Endothelial cell of umbilical vein (primary cell): ENCODE results near the gene KRTAP4-5. TPM values are rescaled to one million over a fixed set of nuclear protein-coding genes. Genes with fewer than 3 reads are reported as not detected.

ENCODE experiments used
- BruUV-seq: library from RNA; stranded (reverse); fragments of 400-500 nt; replicated peaks from 2 replicates; lab custom pipeline; 2021; lab: Mats Ljungman, UMichigan
- CTCF ChIA-PET: fragments of 300-600, 350-600 bp; sonication (Branson Sonifier 250); formaldehyde crosslinking; loops from one replicate; lab custom pipeline; 2021; ENCODE audit warnings: antibody characterized with exemption, inconsistent platforms; lab: Charles Lee
- POLR2A ChIA-PET: fragments of 300-600, 350-600 bp; sonication (Branson Sonifier 250); formaldehyde crosslinking; loops from one replicate; lab custom pipeline; 2021; ENCODE audit warnings: antibody characterized with exemption, inconsistent platforms; lab: Charles Lee
- DNase-seq: peaks from one replicate; pipeline ENCODE4 v3.0.0-alpha.2; 2011; ENCODE audit warnings: low read depth, low spot score
- FAIRE-seq: peaks from 2 replicates; lab custom pipeline; 2011; peaks lifted over from hg19 to GRCh38; lab: Jason Lieb, UNC
- H2AFZ ChIP-seq: 2 replicates; pipeline ENCODE4 v1.6.0; 2012; ENCODE audit warnings: low read depth, low read length, control low read depth, inconsistent platforms
- H3K27ac ChIP-seq: 2 replicates; pipeline ENCODE4 v1.5.1; 2011; ENCODE audit warnings: low read depth, mild to moderate bottlenecking, control low read depth, low read length, moderate library complexity; ENCODE audit not compliant: insufficient read depth
- H3K27me3 ChIP-seq, 2 experiments: 2 replicates each; pipeline versions ENCODE4 v1.6.0 to v1.6.1; 2011; ENCODE audit warnings: low read length in 2 of 2, mixed read lengths in 1 of 2; ENCODE audit not compliant: control insufficient read depth in 2 of 2, insufficient read depth in 2 of 2
- H3K36me3 ChIP-seq, 2 experiments: 2 replicates in 1 of 2; 3 replicates in 1 of 2; pipeline ENCODE4 v1.5.1; 2011; ENCODE audit warnings: low read length in 2 of 2, mild to moderate bottlenecking in 1 of 2, moderate library complexity in 1 of 2; ENCODE audit not compliant: control insufficient read depth in 2 of 2, insufficient read depth in 2 of 2; ENCODE audit errors: extremely low read depth in 1 of 2
- H3K4me1 ChIP-seq: 3 replicates; pipeline ENCODE4 v1.5.1; 2011; ENCODE audit warnings: mild to moderate bottlenecking, low read length; ENCODE audit not compliant: control insufficient read depth, insufficient read depth; ENCODE audit errors: extremely low read depth
- H3K4me2 ChIP-seq: 2 replicates; pipeline ENCODE4 v1.6.1; 2011; ENCODE audit warnings: low read length, control low read depth, mixed read lengths; ENCODE audit not compliant: insufficient read depth
- H3K4me3 ChIP-seq, 3 experiments: fragments of 200-600 bp in 1 of 3; sonication (generic), shearing (Covaris generic) in 1 of 3; replicated peaks in 1 of 3; 2 replicates each; pipeline ENCODE4 v1.5.1; 2011 to 2016; ENCODE audit warnings: control low read depth in 3 of 3, low read length in 3 of 3, mild to moderate bottlenecking in 2 of 3, inconsistent platforms in 1 of 3, low read depth in 1 of 3, moderate library complexity in 1 of 3; ENCODE audit not compliant: insufficient read depth in 1 of 3
- H3K79me2 ChIP-seq: 2 replicates; pipeline ENCODE4 v1.6.0; 2012; ENCODE audit warnings: low read length, inconsistent platforms; ENCODE audit not compliant: control insufficient read depth, insufficient read depth
- H3K9ac ChIP-seq: replicated peaks from 2 replicates; pipeline ENCODE3; 2011; ENCODE audit warnings: low read length, control low read depth; ENCODE audit not compliant: insufficient read depth; ENCODE audit errors: extremely low read depth
- H3K9me1 ChIP-seq: replicated peaks from 3 replicates; pipeline ENCODE4 v1.6.0; 2011; ENCODE audit warnings: mild to moderate bottlenecking, low read length; ENCODE audit not compliant: control insufficient read depth, insufficient read depth; ENCODE audit errors: extremely low read depth
- H3K9me3 ChIP-seq: replicated peaks from 2 replicates; pipeline ENCODE4 v1.5.1; 2012; ENCODE audit warnings: low read length, inconsistent platforms; ENCODE audit not compliant: control insufficient read depth, insufficient read depth
- H4K20me1 ChIP-seq: replicated peaks from 2 replicates; pipeline ENCODE3; 2011; ENCODE audit warnings: mild to moderate bottlenecking, low read length; ENCODE audit not compliant: control insufficient read depth, insufficient read depth; ENCODE audit errors: extremely low read depth
- CTCF ChIP-seq, 2 donors: IDR thresholded peaks; 1 replicate in 1 of 2; 2 replicates in 1 of 2; pipeline ENCODE4 v1.5.1; 2011; ENCODE audit warnings: low read length in 2 of 2, mild to moderate bottlenecking in 2 of 2, moderate library complexity in 2 of 2, control low read depth in 1 of 2, inconsistent platforms in 1 of 2, low read depth in 1 of 2; ENCODE audit not compliant: insufficient read depth in 1 of 2; ENCODE audit errors: extremely low read depth in 1 of 2
- EZH2 ChIP-seq: IDR thresholded peaks from 2 replicates; pipeline ENCODE4 v1.6.1; 2012; ENCODE audit warnings: borderline replicate concordance, low read depth, mild to moderate bottlenecking, moderate library complexity, low read length, inconsistent platforms; ENCODE audit not compliant: severe bottlenecking
- GATA2 ChIP-seq: IDR thresholded peaks from 2 replicates; pipeline ENCODE4 v1.7.0; 2011; ENCODE audit warnings: low read depth, mild to moderate bottlenecking, moderate library complexity, mixed read lengths, low read length; ENCODE audit not compliant: insufficient read length, insufficient read depth
- JUN ChIP-seq: IDR thresholded peaks from 2 replicates; pipeline ENCODE4 v1.6.1; 2011; ENCODE audit warnings: borderline replicate concordance, low read depth; ENCODE audit not compliant: insufficient read length, insufficient read depth
- dilution Hi-C: fragments of 300-500 bp; cut with MboI; formaldehyde crosslinking; loops from one replicate; pipeline ENCODE4 v1.15.0; 2019; ENCODE audit warnings: low sequenced_read_pairs; ENCODE audit not compliant: extremely low pct_ligation_motif_present
- intact Hi-C: fragments of 100-400 bp; cut with micrococcal nuclease; formaldehyde crosslinking; loops from one replicate; pipeline ENCODE4 v1.10.0; 2022
- polyA plus RNA-seq, 4 experiments: library from polyadenylated mRNA; depleted of rRNA in 3 of 4; stranded (reverse) in 3 of 4; unstranded in 1 of 4; fragments of >200 nt; gene quantifications; 2 replicates each; pipeline versions ENCODE4 v1.2.1 to v1.2.3, GENCODE V29; 2011 to 2012; ENCODE audit warnings: missing spikeins in 1 of 4
- total RNA-seq: library from RNA; stranded (reverse); gene quantifications from 2 replicates; pipeline ENCODE4 v1.2.3, GENCODE V29; 2021

Gene KRTAP4-5
- total and polyA plus RNA-seq, 2 donors (not counting 3 experiments of a cell fraction or from before 2014, with no cell fraction given), result not detected

GRCh38 chr17:41116297-41116696 lies 33.3 kb downstream of the KRTAP4-5 start:
- intact Hi-C loops (no loop called here), dilution Hi-C loops (no loop called here)
- H3K27me3 ChIP-seq, result peaks cover 0 to 5% of the 10 kb centered on the region in 2 experiments
- H3K4me3 ChIP-seq, result no peak overlapping the region
- DNase-seq, result no peak
- CTCF ChIA-PET, result no interaction called here
- no peak overlapping the region for H2AFZ ChIP-seq
- H3K79me2 ChIP-seq, result no peaks in the 10 kb centered on the region
- H3K9ac ChIP-seq, result no peak overlapping the region
- no peaks in the 10 kb centered on the region for H3K9me3 ChIP-seq
- no peak overlapping the region for H3K27ac ChIP-seq
- TF ChIP-seq JUN (no peak), GATA2 (no peak), EZH2 (no peak), CTCF (IDR thresholded peaks at IDR 0.05; ENCODE audit: extremely low read depth in 1 of 2, insufficient read depth in 1 of 2, low read depth in 1 of 2, low read length in 2 of 2) (no peak)
- peaks cover 3% of the 10 kb centered on the region for H3K4me1 ChIP-seq
- H3K36me3 ChIP-seq, result no peaks in the 10 kb centered on the region
- H3K4me2 ChIP-seq, result no peak overlapping the region
- FAIRE-seq, result no peak
- POLR2A ChIA-PET, result no interaction called here
- no TSS peak for BruUV-seq
- H3K9me1 ChIP-seq, result no peaks in the 10 kb centered on the region
- H4K20me1 ChIP-seq, result no peaks in the 10 kb centered on the region
